H1 (cell line): ENCODE data around the gene BTAF1. TPM values are rescaled to one million over a fixed set of nuclear protein-coding genes. Genes with fewer than 3 reads are reported as not detected.

Experiments used
- CTCF ChIA-PET: fragments of 300-600 bp; sonication (Branson Sonifier 250); formaldehyde crosslinking; loops from one replicate; lab custom pipeline; 2021; ENCODE audit not compliant: partially characterized antibody; lab: Charles Lee
- POLR2A ChIA-PET: fragments of 300-600 bp; sonication (Branson Sonifier 250); formaldehyde crosslinking; loops from one replicate; lab custom pipeline; 2021; ENCODE audit warnings: inconsistent platforms; ENCODE audit not compliant: partially characterized antibody; lab: Charles Lee
- DNase-seq, 2 experiments: peaks; one replicate each; pipeline versions ENCODE4 v3.0.0 to v3.0.0-alpha.2; 2010 to 2022; ENCODE audit warnings: low spot score in 2 of 2, low read depth in 1 of 2, mixed read lengths in 1 of 2
- FAIRE-seq: peaks from 2 replicates; lab custom pipeline; 2011; peaks lifted over from hg19 to GRCh38; lab: Jason Lieb, UNC
- H2AFZ ChIP-seq: 2 replicates; pipeline ENCODE4 v1.8.1; 2012; ENCODE audit warnings: low read length, inconsistent platforms
- H2AK5ac ChIP-seq: 2 replicates; pipeline ENCODE4 v1.6.1; 2013; ENCODE audit warnings: low read depth, low read length
- H2BK120ac ChIP-seq: replicated peaks from 2 replicates; pipeline ENCODE3; 2013; ENCODE audit warnings: low read depth, low read length, inconsistent platforms
- H2BK12ac ChIP-seq: 2 replicates; pipeline ENCODE4 v1.6.1; 2013; ENCODE audit warnings: low read depth, low read length
- H2BK15ac ChIP-seq: 2 replicates; pipeline ENCODE4 v1.6.1; 2013; ENCODE audit warnings: low read length
- H2BK20ac ChIP-seq: 2 replicates; pipeline ENCODE4 v1.6.1; 2013; ENCODE audit warnings: low read length
- H2BK5ac ChIP-seq: 2 replicates; pipeline ENCODE4 v1.6.1; 2013; ENCODE audit warnings: low read depth, low read length
- H3K14ac ChIP-seq: 2 replicates; pipeline ENCODE4 v1.6.1; 2013; ENCODE audit warnings: inconsistent platforms; ENCODE audit not compliant: insufficient read length
- H3K18ac ChIP-seq: 2 replicates; pipeline ENCODE4 v1.6.1; 2013; ENCODE audit warnings: low read length; ENCODE audit errors: extremely low read depth
- H3K23ac ChIP-seq: 2 replicates; pipeline ENCODE4 v1.6.1; 2013; ENCODE audit warnings: inconsistent platforms; ENCODE audit not compliant: insufficient read length
- H3K23me2 ChIP-seq: 2 replicates; pipeline ENCODE4 v1.6.1; 2013; ENCODE audit warnings: low read depth, low read length
- H3K27ac ChIP-seq: 2 replicates; pipeline ENCODE4 v1.6.1; 2011; ENCODE audit warnings: low read depth, low read length, inconsistent platforms
- H3K27me3 ChIP-seq, 4 experiments: replicated peaks in 1 of 4; 1 replicate in 1 of 4; 2 replicates in 3 of 4; pipeline versions ENCODE4 v1.6.1 to v1.8.1; 2011 to 2013; ENCODE audit warnings: low read length in 3 of 4, mild to moderate bottlenecking in 3 of 4, inconsistent platforms in 2 of 4, mixed read lengths in 2 of 4, moderate library complexity in 1 of 4; ENCODE audit not compliant: control insufficient read depth in 3 of 4, insufficient read depth in 3 of 4; ENCODE audit errors: extremely low read depth in 1 of 4
- H3K36me3 ChIP-seq, 4 experiments: 2 replicates each; pipeline versions ENCODE4 v1.6.1 to v1.8.1; 2011 to 2013; ENCODE audit warnings: mild to moderate bottlenecking in 4 of 4, low read length in 3 of 4, moderate library complexity in 2 of 4, control low read depth in 1 of 4, inconsistent platforms in 1 of 4; ENCODE audit not compliant: insufficient read depth in 4 of 4, control insufficient read depth in 2 of 4
- H3K4ac ChIP-seq: replicated peaks from 2 replicates; pipeline ENCODE3; 2013; ENCODE audit warnings: low read length, low read depth, mixed read lengths, inconsistent platforms; ENCODE audit not compliant: insufficient read length
- H3K4me1 ChIP-seq, 4 experiments: replicated peaks in 1 of 4; 1 replicate in 1 of 4; 2 replicates in 3 of 4; pipeline versions ENCODE4 v1.6.1 to v1.8.1; 2011 to 2013; ENCODE audit warnings: low read length in 3 of 4, inconsistent platforms in 2 of 4, mixed read lengths in 1 of 4; ENCODE audit not compliant: insufficient read depth in 4 of 4, control insufficient read depth in 3 of 4
- H3K4me2 ChIP-seq, 2 experiments: 2 replicates each; pipeline versions ENCODE4 v1.6.1 to v1.8.1; 2011 to 2013; ENCODE audit warnings: low read depth in 2 of 2, low read length in 2 of 2, control low read depth in 1 of 2, inconsistent platforms in 1 of 2, mild to moderate bottlenecking in 1 of 2; ENCODE audit not compliant: insufficient read depth in 1 of 2
- H3K4me3 ChIP-seq, 4 experiments: fragments of 200-600, 300-600 bp in 1 of 4; sonication (generic), shearing (Covaris generic), sonication (Bioruptor Twin) in 1 of 4; 2 replicates each; pipeline versions ENCODE4 v1.5.1 to v1.8.1; 2011 to 2016; ENCODE audit warnings: low read length in 4 of 4, low read depth in 3 of 4, control low read depth in 2 of 4, inconsistent platforms in 2 of 4, mild to moderate bottlenecking in 2 of 4, mixed read lengths in 1 of 4, moderate library complexity in 1 of 4; ENCODE audit not compliant: insufficient read depth in 2 of 4; ENCODE audit errors: extremely low read depth in 1 of 4
- H3K56ac ChIP-seq: replicated peaks from 2 replicates; pipeline ENCODE3; 2013; ENCODE audit warnings: low read depth, mild to moderate bottlenecking, mixed read lengths, low read length, inconsistent platforms; ENCODE audit not compliant: insufficient read length
- H3K79me1 ChIP-seq: 2 replicates; pipeline ENCODE4 v1.6.1; 2013; ENCODE audit warnings: low read depth, low read length, control low read depth
- H3K79me2 ChIP-seq, 2 experiments: 2 replicates each; pipeline versions ENCODE4 v1.6.1 to v1.8.1; 2012 to 2013; ENCODE audit warnings: low read length in 2 of 2, mild to moderate bottlenecking in 2 of 2, inconsistent platforms in 1 of 2; ENCODE audit not compliant: insufficient read depth in 2 of 2, control insufficient read depth in 1 of 2
- H3K9ac ChIP-seq, 4 experiments: replicated peaks in 1 of 4; 1 replicate in 1 of 4; 2 replicates in 3 of 4; pipeline versions ENCODE4 v1.6.1 to v1.8.1; 2011 to 2013; ENCODE audit warnings: low read depth in 3 of 4, low read length in 3 of 4, control low read depth in 2 of 4, mild to moderate bottlenecking in 2 of 4, moderate library complexity in 2 of 4, inconsistent platforms in 1 of 4; ENCODE audit errors: extremely low read depth in 1 of 4
- H3K9me3 ChIP-seq, 2 experiments: 2 replicates each; pipeline versions ENCODE4 v1.6.1 to v1.8.1; 2012 to 2013; ENCODE audit warnings: mild to moderate bottlenecking in 2 of 2, moderate library complexity in 2 of 2, control low read depth in 1 of 2, inconsistent platforms in 1 of 2, low read depth in 1 of 2, low read length in 1 of 2, mixed read lengths in 1 of 2; ENCODE audit not compliant: insufficient read depth in 2 of 2
- H4K20me1 ChIP-seq, 2 experiments: replicated peaks in 1 of 2; 2 replicates each; pipeline versions ENCODE3 to v1.8.1; 2011 to 2013; ENCODE audit warnings: inconsistent platforms in 2 of 2, low read length in 2 of 2, mild to moderate bottlenecking in 1 of 2; ENCODE audit not compliant: insufficient read depth in 2 of 2, control insufficient read depth in 1 of 2
- H4K5ac ChIP-seq: 2 replicates; pipeline ENCODE4 v1.6.1; 2013; ENCODE audit warnings: low read length, low read depth, mixed read lengths, inconsistent platforms; ENCODE audit not compliant: insufficient read length
- H4K8ac ChIP-seq: 2 replicates; pipeline ENCODE4 v1.8.0; 2013; ENCODE audit warnings: mild to moderate bottlenecking, moderate library complexity, low read length, inconsistent platforms; ENCODE audit not compliant: insufficient read depth; ENCODE audit errors: extremely low read depth
- H4K91ac ChIP-seq: replicated peaks from 2 replicates; pipeline ENCODE3; 2013; ENCODE audit warnings: low read length, mixed read lengths, inconsistent platforms; ENCODE audit not compliant: insufficient read length
- ASH2L ChIP-seq: fragments of 200-600, 300-600 bp; sonication (generic); IDR thresholded peaks from one replicate; pipeline ENCODE4 v1.7.1; 2017; ENCODE audit warnings: low read length
- CEBPB ChIP-seq: IDR thresholded peaks from 2 replicates; pipeline ENCODE4 v1.6.1; 2012; ENCODE audit warnings: low read depth, low read length
- CREB1 ChIP-seq: IDR thresholded peaks from 2 replicates; pipeline ENCODE4 v1.6.1; 2012; ENCODE audit warnings: inconsistent platforms
- EZH2 ChIP-seq: fragments of 200-600 bp; sonication (generic); IDR thresholded peaks from 2 replicates; pipeline ENCODE4 v1.7.1; 2012; ENCODE audit warnings: low read depth, mild to moderate bottlenecking, moderate library complexity, low read length, inconsistent platforms; ENCODE audit not compliant: severe bottlenecking
- JUND ChIP-seq: IDR thresholded peaks from 2 replicates; pipeline ENCODE4 v1.6.1; 2011; ENCODE audit warnings: mild to moderate bottlenecking, improper control_type of control experiment, low read length
- KDM4A ChIP-seq: IDR thresholded peaks from one replicate; pipeline ENCODE4 v1.7.1; 2012; ENCODE audit warnings: low read depth, mild to moderate bottlenecking, moderate library complexity, low read length, inconsistent platforms; ENCODE audit not compliant: severe bottlenecking
- KDM5A ChIP-seq: fragments of 200-600 bp; IDR thresholded peaks from 2 replicates; pipeline ENCODE4 v1.7.1; 2012; ENCODE audit warnings: mild to moderate bottlenecking, low read length, inconsistent platforms, mixed read lengths
- POU5F1 ChIP-seq: IDR thresholded peaks from 2 replicates; pipeline ENCODE4 v1.6.1; 2011; ENCODE audit warnings: low read depth, mild to moderate bottlenecking, low read length, moderate library complexity
- RAD21 ChIP-seq, 2 experiments: IDR thresholded peaks in 1 of 2; conservative IDR thresholded peaks in 1 of 2; 2 replicates each; pipeline ENCODE4 v1.6.1; 2011; ENCODE audit warnings: low read depth in 2 of 2, low read length in 2 of 2, improper control_type of control experiment in 1 of 2, inconsistent platforms in 1 of 2, mild to moderate bottlenecking in 1 of 2, moderate library complexity in 1 of 2
- RNF2 ChIP-seq: fragments of 200-900, 300-1000 bp; sonication (generic); IDR thresholded peaks from 2 replicates; pipeline ENCODE4 v1.7.1; 2016; ENCODE audit warnings: borderline replicate concordance, low read depth, mild to moderate bottlenecking, antibody characterized with exemption, low read length; ENCODE audit not compliant: poor library complexity, severe bottlenecking; ENCODE audit errors: missing control alignments
- SIX5 ChIP-seq: IDR thresholded peaks from 2 replicates; pipeline ENCODE4 v1.6.1; 2011; ENCODE audit warnings: mild to moderate bottlenecking, low read depth, low read length
- SP1 ChIP-seq: IDR thresholded peaks from 2 replicates; pipeline ENCODE4 v1.6.1; 2011; ENCODE audit warnings: low read depth, low read length
- WGBS, 2 experiments: shearing (Covaris generic) in 1 of 2; methylation state at CpG; one replicate each; pipeline versions ENCODE4 v1.1.6 to v1.1.7; 2013 to 2015; ENCODE audit warnings: low lambda C conversion rate in 2 of 2, mixed read lengths in 2 of 2, inconsistent platforms in 1 of 2, low coverage in 1 of 2, missing lambda C conversion rate in 1 of 2; ENCODE audit not compliant: insufficient replicate concordance in 2 of 2, insufficient coverage in 1 of 2, insufficient read length in 1 of 2; ENCODE audit errors: extremely low coverage in 1 of 2, missing lambda C conversion rate in 1 of 2; 5-methylcytosine and 5-hydroxymethylcytosine counted together
- polyA plus RNA-seq, 7 experiments: library from polyadenylated mRNA; depleted of rRNA in 3 of 7; stranded (reverse) in 5 of 7; unstranded in 2 of 7; fragments of >200 nt in 5 of 7; fragments of 200-250 nt in 2 of 7; gene quantifications; 1 replicate in 5 of 7; 2 replicates in 1 of 7; 4 replicates in 1 of 7; pipeline versions ENCODE4 v1.2.1 to v1.2.3, GENCODE V29; 2011 to 2013; ENCODE audit warnings: missing spikeins in 2 of 7, mixed read lengths in 2 of 7
- total RNA-seq: library from RNA; stranded (reverse); fragmentation: NEBNext Ultra II Directional; extraction: Animal tissue kit (Norgen Biotek cat#: 25700); gene quantifications from 2 replicates; pipeline ENCODE4 v1.2.1, GENCODE V29; 2021
- TF ChIP-seq, protein P1 (sequence below): IDR thresholded peaks from 2 replicates; pipeline ENCODE4 v1.6.1; 2012; ENCODE audit warnings: low read length, inconsistent platforms

Gene BTAF1
- total and polyA plus RNA-seq, 2 of the 8 experiments (the other 6 are each of a cell fraction or from before 2014, with no cell fraction given) = 24.5 to 39.1 TPM

- Histone ChIP-seq H3K56ac (no peak overlapping the region), H2AK5ac (no peak overlapping the region), H3K79me1 (peaks cover 5% of the 10 kb centered on the region; the same call in 1 of the 2 replicates), H2BK20ac (no peak overlapping the region), H2BK15ac (no peak overlapping the region), H2BK120ac (no peak overlapping the region), H3K23me2 (no peaks in the 10 kb centered on the region; the same call in 1 of the 2 replicates), H3K27me3 (no peaks in the 10 kb centered on the region), H3K79me2 (no peaks in the 10 kb centered on the region), H2BK5ac (no peak overlapping the region), H3K4me2 (no peak overlapping the region), H4K91ac (no peak overlapping the region), H3K4ac (no peak overlapping the region), H3K36me3 (peaks cover 4 to 56% (median 24%) of the 10 kb centered on the region in 4 experiments; a peak in 7 of 8 replicates), H3K4me1 (no peaks in the 10 kb centered on the region), H3K9ac (no peak overlapping the region), H4K20me1 (no peaks in the 10 kb centered on the region), H3K14ac (no peak overlapping the region), H3K18ac (no peak overlapping the region), H3K9me3 (no peaks in the 10 kb centered on the region), H3K4me3 (no peak overlapping the region), H4K8ac (no peak overlapping the region), H2AFZ (no peak overlapping the region), H4K5ac (no peak overlapping the region), H2BK12ac (no peak overlapping the region), H3K27ac (no peak overlapping the region), H3K23ac (no peak overlapping the region)
- CTCF ChIA-PET = no interaction called here
- POLR2A ChIA-PET = no interaction called here
- no peak for FAIRE-seq
- DNase-seq = no peak
- 92% methylated on average over 1 of the region's 1 CpG; no CpG with 5 or more reads in 1 of the 2 experiments for WGBS, 2 experiments
- TF ChIP-seq KDM4A (no peak), SIX5 (no peak), POU5F1 (no peak), CREB1 (no peak), ASH2L (no peak), CEBPB (no peak), EZH2 (no peak), SP1 (no peak), RNF2 (no peak), KDM5A (no peak), RAD21 (IDR thresholded peaks at IDR 0.05 in 1 of 2, conservative IDR thresholded peaks at IDR 0.05 in 1 of 2; ENCODE audit: low read depth in 2 of 2, low read length in 2 of 2) (no peak), JUND (no peak)
- TF ChIP-seq, protein P1, sequence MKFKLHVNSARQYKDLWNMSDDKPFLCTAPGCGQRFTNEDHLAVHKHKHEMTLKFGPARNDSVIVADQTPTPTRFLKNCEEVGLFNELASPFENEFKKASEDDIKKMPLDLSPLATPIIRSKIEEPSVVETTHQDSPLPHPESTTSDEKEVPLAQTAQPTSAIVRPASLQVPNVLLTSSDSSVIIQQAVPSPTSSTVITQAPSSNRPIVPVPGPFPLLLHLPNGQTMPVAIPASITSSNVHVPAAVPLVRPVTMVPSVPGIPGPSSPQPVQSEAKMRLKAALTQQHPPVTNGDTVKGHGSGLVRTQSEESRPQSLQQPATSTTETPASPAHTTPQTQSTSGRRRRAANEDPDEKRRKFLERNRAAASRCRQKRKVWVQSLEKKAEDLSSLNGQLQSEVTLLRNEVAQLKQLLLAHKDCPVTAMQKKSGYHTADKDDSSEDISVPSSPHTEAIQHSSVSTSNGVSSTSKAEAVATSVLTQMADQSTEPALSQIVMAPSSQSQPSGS = no peak
These were observed 56.7 kb downstream of the BTAF1 start for GRCh38 chr10:91980319-91980718.
